ES-I3 (cell line): ENCODE results near the gene IGF2BP2.
"Not testable (repeated sequence)": the region's sequence is repeated elsewhere in the genome, so short reads cannot be mapped to it uniquely, and the experiment has no call there.

ENCODE experiments used
- H3K36me3 ChIP-seq: 2 replicates; pipeline ENCODE4 v1.6.1; 2013; ENCODE audit warnings: mild to moderate bottlenecking, low read length, control low read depth, moderate library complexity; ENCODE audit not compliant: insufficient read depth
- H3K4me1 ChIP-seq: 2 replicates; pipeline ENCODE4 v1.6.1; 2013; ENCODE audit warnings: mild to moderate bottlenecking, control low read depth, low read length; ENCODE audit not compliant: insufficient read depth
- H3K9ac ChIP-seq: 2 replicates; pipeline ENCODE4 v1.6.1; 2013; ENCODE audit warnings: low read depth, mild to moderate bottlenecking, low read length, moderate library complexity
- H3K9me3 ChIP-seq: 2 replicates; pipeline ENCODE4 v1.6.1; 2013; ENCODE audit warnings: mild to moderate bottlenecking, low read length, moderate library complexity; ENCODE audit not compliant: control insufficient read depth, insufficient read depth

IGF2BP2 gene

GRCh38 chr3:185647880-185648210 lies 177.0 kb downstream of the IGF2BP2 start:
- peaks cover 52% of the 10 kb centered on the region for H3K36me3 ChIP-seq
- H3K9ac ChIP-seq = no peak overlapping the region
- no peaks in the 10 kb centered on the region for H3K9me3 ChIP-seq
- H3K4me1 ChIP-seq = peaks cover 12% of the 10 kb centered on the region

GRCh38 chr3:185647134-185647879 lies 177.5 kb downstream of the IGF2BP2 start:
- Histone ChIP-seq H3K4me1 (peaks cover 12% of the 10 kb centered on the region), H3K9ac (no peak overlapping the region), H3K36me3 (peaks cover 51% of the 10 kb centered on the region), H3K9me3 (no peaks in the 10 kb centered on the region)

- H3K9ac ChIP-seq = no peak overlapping the region
- no peaks in the 10 kb centered on the region for H3K9me3 ChIP-seq
- peaks cover 12% of the 10 kb centered on the region for H3K4me1 ChIP-seq
- peaks cover 48% of the 10 kb centered on the region for H3K36me3 ChIP-seq
Observed at GRCh38 chr3:185646382-185647133, 178.3 kb downstream of the IGF2BP2 start.

GRCh38 chr3:185645596-185646381 lies 179.1 kb downstream of the IGF2BP2 start:
- no peaks in the 10 kb centered on the region for H3K9me3 ChIP-seq
- no peak overlapping the region for H3K9ac ChIP-seq
- H3K36me3 ChIP-seq = peaks cover 43% of the 10 kb centered on the region
- peaks cover 12% of the 10 kb centered on the region for H3K4me1 ChIP-seq

GRCh38 chr3:185645191-185645590 lies 179.7 kb downstream of the IGF2BP2 start:
- not testable (repeated sequence) for H3K9ac ChIP-seq, H3K9me3 ChIP-seq
- Histone ChIP-seq H3K4me1 (peaks cover 12% of the 10 kb centered on the region), H3K36me3 (peaks cover 43% of the 10 kb centered on the region)

GRCh38 chr3:185640308-185640707 lies 184.5 kb downstream of the IGF2BP2 start:
- Histone ChIP-seq H3K9ac (no peak overlapping the region), H3K9me3 (no peaks in the 10 kb centered on the region), H3K36me3 (peaks cover 13% of the 10 kb centered on the region)

GRCh38 chr3:185639632-185640206 lies 185.1 kb downstream of the IGF2BP2 start:
- Histone ChIP-seq H3K36me3 (peaks cover 10% of the 10 kb centered on the region), H3K4me1 (no peaks in the 10 kb centered on the region), H3K9ac (no peak overlapping the region), H3K9me3 (no peaks in the 10 kb centered on the region)

More at GRCh38 chr3:185640308-185640707, 184.5 kb downstream of the IGF2BP2 start:
- H3K4me1 ChIP-seq = no peaks in the 10 kb centered on the region

GRCh38 chr3:185638651-185639050 lies 186.2 kb downstream of the IGF2BP2 start:
- H3K9me3 ChIP-seq, H3K4me1 ChIP-seq, H3K36me3 ChIP-seq, H3K9ac ChIP-seq: not testable (repeated sequence)

GRCh38 chr3:185637388-185637787 lies 187.5 kb downstream of the IGF2BP2 start:
- H3K9ac ChIP-seq = no peak overlapping the region

GRCh38 chr3:185632996-185633395 lies 191.8 kb downstream of the IGF2BP2 start:
- H3K4me1 ChIP-seq = no peaks in the 10 kb centered on the region
- peaks cover 17% of the 10 kb centered on the region for H3K36me3 ChIP-seq
- H3K9ac ChIP-seq = no peak overlapping the region
- H3K9me3 ChIP-seq = 0 out of 2 replicates have a peak, but pooled peaks cover 3% of the 10 kb centered on the region

More at GRCh38 chr3:185637388-185637787, 187.5 kb downstream of the IGF2BP2 start:
- Histone ChIP-seq H3K36me3 (no peaks in the 10 kb centered on the region), H3K9me3 (no peaks in the 10 kb centered on the region), H3K4me1 (no peaks in the 10 kb centered on the region)

GRCh38 chr3:185631508-185632206 lies 193.2 kb downstream of the IGF2BP2 start:
- Histone ChIP-seq H3K4me1 (no peaks in the 10 kb centered on the region), H3K9ac (no peak overlapping the region), H3K9me3 (0 out of 2 replicates have a peak, but pooled peaks cover 3% of the 10 kb centered on the region), H3K36me3 (peaks cover 17% of the 10 kb centered on the region)

- no peak overlapping the region for H3K9ac ChIP-seq
- H3K4me1 ChIP-seq = no peaks in the 10 kb centered on the region
- 0 out of 2 replicates have a peak, but pooled peaks cover 3% of the 10 kb centered on the region for H3K9me3 ChIP-seq
- H3K36me3 ChIP-seq = peaks cover 17% of the 10 kb centered on the region
Observed at GRCh38 chr3:185631108-185631507, 193.7 kb downstream of the IGF2BP2 start.

GRCh38 chr3:185630182-185630622 lies 194.6 kb downstream of the IGF2BP2 start:
- Histone ChIP-seq H3K9ac (no peak overlapping the region), H3K36me3 (peaks cover 25% of the 10 kb centered on the region), H3K4me1 (no peaks in the 10 kb centered on the region), H3K9me3 (0 out of 2 replicates have a peak, but pooled peaks cover 3% of the 10 kb centered on the region)
